ENCODE data around the gene ADRA2C. TPM values are rescaled to one million over a fixed set of nuclear protein-coding genes. Genes with fewer than 3 reads are reported as not detected.
A peak's percentile ranks its signal among the peaks of the same experiment; 100 is the strongest.

Gene ADRA2C
- total and polyA plus RNA-seq, 9 donors: 2.3 to 5.0 (median 2.9) TPM

GRCh38 chr4:3784454-3785291 is 18.5 kb downstream of the ADRA2C start:
- peaks cover 12% of the 10 kb centered on the region for H3K27me3 ChIP-seq (ENCODE audit: control insufficient read depth, insufficient read depth, low read length)
- no peak overlapping the region for H3K27ac ChIP-seq (ENCODE audit: low read length)
- no peak overlapping the region for H3K4me3 ChIP-seq (ENCODE audit: low read length)
- 63% methylated on average over 18 of the region's 23 CpGs for WGBS (ENCODE audit: insufficient coverage)
- H3K4me1 ChIP-seq (ENCODE audit: control insufficient read depth, insufficient read depth, low read length): peaks cover 29% of the 10 kb centered on the region
- H3K9me3 ChIP-seq (replicated peaks; ENCODE audit: control insufficient read depth, low read depth, low read length): peaks cover 3% of the 10 kb centered on the region
- H3K36me3 ChIP-seq (ENCODE audit: control insufficient read depth, insufficient read depth, low read length): no peaks in the 10 kb centered on the region
- no peak for DNase-seq

GRCh38 chr4:3785292-3785565 is 19.0 kb downstream of the ADRA2C start:
- peaks cover 12% of the 10 kb centered on the region for H3K27me3 ChIP-seq (ENCODE audit: control insufficient read depth, insufficient read depth, low read length)

GRCh38 chr4:3786196-3786869 is 20.1 kb downstream of the ADRA2C start:
- Histone ChIP-seq H3K4me1 (ENCODE audit: control insufficient read depth, insufficient read depth, low read length) (peaks cover 32% of the 10 kb centered on the region), H3K9me3 (replicated peaks; ENCODE audit: control insufficient read depth, low read depth, low read length) (peaks cover 2% of the 10 kb centered on the region), H3K36me3 (ENCODE audit: control insufficient read depth, insufficient read depth, low read length) (no peaks in the 10 kb centered on the region), H3K27ac (ENCODE audit: low read length) (no peak overlapping the region), H3K4me3 (ENCODE audit: low read length) (no peak overlapping the region), H3K27me3 (ENCODE audit: control insufficient read depth, insufficient read depth, low read length) (peaks cover 16% of the 10 kb centered on the region)
- 57% methylated on average over 7 of the region's 13 CpGs for WGBS (ENCODE audit: insufficient coverage)
- peak; percentile 74 for DNase-seq

More at GRCh38 chr4:3785292-3785565, 19.0 kb downstream of the ADRA2C start:
- Histone ChIP-seq H3K36me3 (ENCODE audit: control insufficient read depth, insufficient read depth, low read length) (no peaks in the 10 kb centered on the region), H3K9me3 (replicated peaks; ENCODE audit: control insufficient read depth, low read depth, low read length) (peaks cover 3% of the 10 kb centered on the region), H3K27ac (ENCODE audit: low read length) (no peak overlapping the region), H3K4me3 (ENCODE audit: low read length) (no peak overlapping the region), H3K4me1 (ENCODE audit: control insufficient read depth, insufficient read depth, low read length) (peaks cover 29% of the 10 kb centered on the region)
- WGBS (ENCODE audit: insufficient coverage): 84% methylated on average over 7 of the region's 8 CpGs
- no peak for DNase-seq

- peaks cover 32% of the 10 kb centered on the region for H3K4me1 ChIP-seq (ENCODE audit: control insufficient read depth, insufficient read depth, low read length)
- H3K9me3 ChIP-seq (replicated peaks; ENCODE audit: control insufficient read depth, low read depth, low read length): no peaks in the 10 kb centered on the region
- peaks cover 15% of the 10 kb centered on the region for H3K27me3 ChIP-seq (ENCODE audit: control insufficient read depth, insufficient read depth, low read length)
- 88% methylated on average over 21 of the region's 23 CpGs for WGBS (ENCODE audit: insufficient coverage)
- no peaks in the 10 kb centered on the region for H3K36me3 ChIP-seq (ENCODE audit: control insufficient read depth, insufficient read depth, low read length)
- DNase-seq: no peak
- no peak overlapping the region for H3K4me3 ChIP-seq (ENCODE audit: low read length)
- H3K27ac ChIP-seq (ENCODE audit: low read length): no peak overlapping the region
Measured at GRCh38 chr4:3787489-3788365, 21.5 kb downstream of the ADRA2C start.

- Histone ChIP-seq H3K4me3 (ENCODE audit: low read length) (no peak overlapping the region), H3K27me3 (ENCODE audit: control insufficient read depth, insufficient read depth, low read length) (peaks cover 15% of the 10 kb centered on the region), H3K36me3 (ENCODE audit: control insufficient read depth, insufficient read depth, low read length) (no peaks in the 10 kb centered on the region), H3K4me1 (ENCODE audit: control insufficient read depth, insufficient read depth, low read length) (peaks cover 32% of the 10 kb centered on the region), H3K9me3 (replicated peaks; ENCODE audit: control insufficient read depth, low read depth, low read length) (no peaks in the 10 kb centered on the region), H3K27ac (ENCODE audit: low read length) (no peak overlapping the region)
- WGBS (ENCODE audit: insufficient coverage): 84% methylated on average over 13 of the region's 13 CpGs
- DNase-seq: no peak
Measured at GRCh38 chr4:3788366-3788660, 22.1 kb downstream of the ADRA2C start.

- no peak for DNase-seq
- Histone ChIP-seq H3K4me1 (ENCODE audit: control insufficient read depth, insufficient read depth, low read length) (peaks cover 26% of the 10 kb centered on the region), H3K27me3 (ENCODE audit: control insufficient read depth, insufficient read depth, low read length) (peaks cover 8% of the 10 kb centered on the region), H3K36me3 (ENCODE audit: control insufficient read depth, insufficient read depth, low read length) (no peaks in the 10 kb centered on the region), H3K4me3 (ENCODE audit: low read length) (no peak overlapping the region), H3K9me3 (replicated peaks; ENCODE audit: control insufficient read depth, low read depth, low read length) (no peaks in the 10 kb centered on the region), H3K27ac (ENCODE audit: low read length) (no peak overlapping the region)
- WGBS (ENCODE audit: insufficient coverage): 75% methylated on average over 7 of the region's 9 CpGs
Measured at GRCh38 chr4:3789587-3789986, 23.4 kb downstream of the ADRA2C start.

- no peak overlapping the region for H3K27ac ChIP-seq (ENCODE audit: low read length)
- DNase-seq: peak; percentile 44
- peaks cover 21% of the 10 kb centered on the region for H3K4me1 ChIP-seq (ENCODE audit: control insufficient read depth, insufficient read depth, low read length)
- no peaks in the 10 kb centered on the region for H3K9me3 ChIP-seq (replicated peaks; ENCODE audit: control insufficient read depth, low read depth, low read length)
- H3K4me3 ChIP-seq (ENCODE audit: low read length): no peak overlapping the region
- 63% methylated on average over 13 of the region's 13 CpGs for WGBS (ENCODE audit: insufficient coverage)
- no peaks in the 10 kb centered on the region for H3K36me3 ChIP-seq (ENCODE audit: control insufficient read depth, insufficient read depth, low read length)
- H3K27me3 ChIP-seq (ENCODE audit: control insufficient read depth, insufficient read depth, low read length): peaks cover 8% of the 10 kb centered on the region
Measured at GRCh38 chr4:3790006-3790561, 23.9 kb downstream of the ADRA2C start.

DNA sequence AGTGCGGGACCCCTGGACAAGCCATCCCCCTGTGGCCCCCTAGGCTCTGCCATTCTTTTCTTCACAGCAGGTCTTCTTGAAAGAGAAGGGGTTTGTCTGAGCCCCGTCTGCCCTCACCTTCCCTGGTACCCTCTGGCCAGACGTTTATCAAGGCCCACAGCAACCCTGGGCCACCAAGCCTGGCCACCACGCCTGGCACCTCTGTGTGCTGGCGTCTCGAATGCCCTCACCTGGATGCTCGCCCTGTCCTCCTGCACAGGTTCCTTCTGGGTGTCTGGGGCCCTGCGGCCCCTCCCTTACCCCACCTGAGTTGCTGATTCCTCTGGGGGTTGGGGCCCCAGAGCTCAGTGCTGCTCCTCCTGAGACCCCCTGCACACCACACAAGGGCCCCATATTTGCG is 25.1 kb downstream of the ADRA2C start:
- peaks cover 9% of the 10 kb centered on the region for H3K4me1 ChIP-seq (ENCODE audit: control insufficient read depth, insufficient read depth, low read length)
- WGBS (ENCODE audit: insufficient coverage): 75% methylated on average over 7 of the region's 9 CpGs
- peaks cover 8% of the 10 kb centered on the region for H3K27me3 ChIP-seq (ENCODE audit: control insufficient read depth, insufficient read depth, low read length)

DNA sequence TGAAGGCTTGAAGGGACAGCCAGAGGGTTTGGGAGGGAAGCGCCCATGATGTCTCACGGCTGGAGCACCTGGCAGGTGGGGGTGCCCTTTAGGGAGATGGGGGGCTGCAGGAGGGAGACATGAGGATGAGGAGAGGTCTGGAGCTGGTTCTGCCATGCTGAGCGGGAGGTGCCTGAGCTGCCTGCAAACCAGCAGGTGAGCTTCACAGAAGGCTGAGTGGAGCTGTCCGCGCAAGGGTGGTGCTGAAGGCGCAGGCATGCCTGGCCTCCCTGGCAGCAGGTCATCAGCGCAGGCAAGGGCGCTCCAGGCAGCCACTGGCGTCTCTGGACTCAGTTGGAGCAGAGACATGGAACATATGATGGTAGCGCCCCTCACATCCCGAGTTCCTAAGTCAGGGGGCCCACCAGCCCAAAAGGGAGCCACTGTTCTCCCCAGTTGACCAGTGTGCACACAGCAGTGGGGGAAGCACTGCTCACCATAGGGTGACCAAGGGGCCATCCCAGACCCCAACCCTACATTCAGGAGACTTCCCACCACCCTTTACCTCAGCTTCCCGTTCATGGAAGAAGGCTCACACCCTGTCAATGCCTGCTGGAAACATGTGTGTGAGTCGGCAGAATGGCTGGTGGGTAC is 25.8 kb downstream of the ADRA2C start:
- Histone ChIP-seq H3K36me3 (ENCODE audit: control insufficient read depth, insufficient read depth, low read length) (no peaks in the 10 kb centered on the region), H3K9me3 (replicated peaks; ENCODE audit: control insufficient read depth, low read depth, low read length) (peaks cover 6% of the 10 kb centered on the region), H3K27ac (ENCODE audit: low read length) (no peak overlapping the region), H3K27me3 (ENCODE audit: control insufficient read depth, insufficient read depth, low read length) (peaks cover 8% of the 10 kb centered on the region), H3K4me3 (ENCODE audit: low read length) (no peak overlapping the region), H3K4me1 (ENCODE audit: control insufficient read depth, insufficient read depth, low read length) (peaks cover 4% of the 10 kb centered on the region)
- 24% methylated on average over 9 of the region's 13 CpGs for WGBS (ENCODE audit: insufficient coverage)
- DNase-seq: peak; percentile 54

More for the DNA sequence above, 25.1 kb downstream of the ADRA2C start:
- Histone ChIP-seq H3K9me3 (replicated peaks; ENCODE audit: control insufficient read depth, low read depth, low read length) (peaks cover 2% of the 10 kb centered on the region), H3K27ac (ENCODE audit: low read length) (no peak overlapping the region), H3K4me3 (ENCODE audit: low read length) (no peak overlapping the region), H3K36me3 (ENCODE audit: control insufficient read depth, insufficient read depth, low read length) (no peaks in the 10 kb centered on the region)
- no peak for DNase-seq
